HCT116 (cell line): ENCODE results near the gene WDR90. TPM values are rescaled to one million over a fixed set of nuclear protein-coding genes. Genes with fewer than 3 reads are reported as not detected.

Experiments
- ATAC-seq: fragments of 200-7000 bp; cut with Tn5 transposase; 2 replicates; pipeline ENCODE4 v1.9.1; 2020; ENCODE audit warnings: mild to moderate bottlenecking, moderate library complexity
- BruUV-seq: library from RNA; stranded (reverse); fragments of 400-500 nt; replicated peaks from 2 replicates; lab custom pipeline; 2021; lab: Mats Ljungman, UMichigan
- CTCF ChIA-PET: fragments of 300-600 bp; sonication (Branson Sonifier 250); formaldehyde crosslinking; loops from one replicate; lab custom pipeline; 2021; ENCODE audit warnings: antibody characterized with exemption; lab: Charles Lee
- POLR2A ChIA-PET: fragments of 300-600, 350-600 bp; sonication (Branson Sonifier 250); formaldehyde crosslinking; loops from one replicate; lab custom pipeline; 2021; ENCODE audit warnings: antibody characterized with exemption; lab: Charles Lee
- RAD21 ChIA-PET, 2 experiments: fragments of 300-600 bp; sonication (Branson Sonifier 250); formaldehyde crosslinking; loops; one replicate each; lab custom pipeline; 2023; ENCODE audit warnings: low total read pairs in 2 of 2; ENCODE audit not compliant: uncharacterized antibody in 2 of 2, unreplicated experiment in 2 of 2, low non-redundant PET in 1 of 2; lab: Charles Lee
- DNase-seq: peaks from one replicate; pipeline ENCODE4 v3.0.0-alpha.2; 2010; ENCODE audit warnings: low read depth, low spot score
- H2AFZ ChIP-seq: fragments of 200-600 bp; shearing (Covaris generic), sonication (generic); 2 replicates; pipeline ENCODE4 v1.6.1; 2017; ENCODE audit warnings: low read depth, mixed run types, mixed read lengths, antibody characterized with exemption, low read length; ENCODE audit not compliant: poor library complexity, severe bottlenecking
- H3K27ac ChIP-seq: 2 replicates; pipeline ENCODE4 v1.5.1; 2012; ENCODE audit warnings: low read depth, low read length
- H3K27me3 ChIP-seq: fragments of 200-600 bp; sonication (generic); 2 replicates; pipeline ENCODE4 v1.6.1; 2016; ENCODE audit warnings: mixed run types, low read length, mixed read lengths; ENCODE audit not compliant: insufficient read depth
- H3K36me3 ChIP-seq, 2 experiments: fragments of 200-500 bp in 1 of 2; fragments of 200-600 bp in 1 of 2; sonication (Bioruptor generic) in 1 of 2; sonication (generic) in 1 of 2; 2 replicates each; pipeline versions ENCODE4 v1.5.1 to v1.6.1; 2014 to 2016; ENCODE audit warnings: low read length in 2 of 2, inconsistent platforms in 1 of 2, mixed read lengths in 1 of 2, mixed run types in 1 of 2; ENCODE audit not compliant: insufficient read depth in 2 of 2, control insufficient read depth in 1 of 2
- H3K4me1 ChIP-seq, 2 experiments: fragments of 200-600 bp in 1 of 2; sonication (generic) in 1 of 2; 2 replicates each; pipeline versions ENCODE4 v1.5.1 to v1.6.1; 2012 to 2017; ENCODE audit warnings: low read length in 2 of 2, inconsistent platforms in 1 of 2, mild to moderate bottlenecking in 1 of 2, mixed read lengths in 1 of 2, mixed run types in 1 of 2, moderate library complexity in 1 of 2; ENCODE audit not compliant: insufficient read depth in 2 of 2, control insufficient read depth in 1 of 2
- H3K4me2 ChIP-seq: fragments of 200-600 bp; sonication (generic); 2 replicates; pipeline ENCODE4 v1.6.1; 2017; ENCODE audit warnings: mixed run types, low read length, mixed read lengths
- H3K4me3 ChIP-seq, 2 experiments: fragments of 200-600 bp in 1 of 2; sonication (generic) in 1 of 2; replicated peaks in 1 of 2; 2 replicates each; pipeline ENCODE4 v1.5.1; 2011 to 2016; ENCODE audit warnings: low read length in 2 of 2, control low read depth in 1 of 2, low read depth in 1 of 2, mild to moderate bottlenecking in 1 of 2, mixed read lengths in 1 of 2, mixed run types in 1 of 2
- H3K79me2 ChIP-seq: fragments of 200-600 bp; sonication (generic); 2 replicates; pipeline ENCODE4 v1.6.1; 2017; ENCODE audit warnings: mild to moderate bottlenecking, mixed run types, low read length, moderate library complexity, mixed read lengths; ENCODE audit not compliant: insufficient read depth
- H3K9ac ChIP-seq: fragments of 200-600 bp; sonication (generic); 2 replicates; pipeline ENCODE4 v1.6.1; 2016; ENCODE audit warnings: low read length, mixed read lengths
- H3K9me2 ChIP-seq: fragments of 200-600 bp; sonication (generic), shearing (Covaris generic); 2 replicates; pipeline ENCODE4 v1.6.1; 2017; ENCODE audit warnings: mixed run types, mild to moderate bottlenecking, moderate library complexity; ENCODE audit not compliant: insufficient read depth
- H3K9me3 ChIP-seq, 2 experiments: fragments of 200-500 bp in 1 of 2; fragments of 200-600 bp in 1 of 2; sonication (Bioruptor generic) in 1 of 2; sonication (generic) in 1 of 2; 2 replicates each; pipeline ENCODE4 v1.6.1; 2014 to 2017; ENCODE audit warnings: low read length in 2 of 2, mixed read lengths in 2 of 2, inconsistent platforms in 1 of 2, low read depth in 1 of 2, mild to moderate bottlenecking in 1 of 2, mixed run types in 1 of 2, moderate library complexity in 1 of 2; ENCODE audit not compliant: control insufficient read depth in 1 of 2, insufficient read depth in 1 of 2
- H4K20me1 ChIP-seq: fragments of 200-600 bp; sonication (generic), shearing (Covaris generic); 2 replicates; pipeline ENCODE4 v1.6.1; 2017; ENCODE audit warnings: mixed run types, mild to moderate bottlenecking, moderate library complexity; ENCODE audit not compliant: insufficient read depth
- CBX3 ChIP-seq: IDR thresholded peaks from 2 replicates; pipeline ENCODE4 v1.6.1; 2012; ENCODE audit warnings: low read depth
- CEBPB ChIP-seq: IDR thresholded peaks from 2 replicates; pipeline ENCODE4 v1.6.1; 2012; ENCODE audit warnings: low read depth
- CTCF ChIP-seq, 3 experiments: fragments of 200-600 bp in 1 of 3; sonication (generic) in 1 of 3; IDR thresholded peaks in 2 of 3; conservative IDR thresholded peaks in 1 of 3; 2 replicates each; pipeline ENCODE4 v1.5.1; 2012 to 2017; ENCODE audit warnings: low read depth in 2 of 3, low read length in 2 of 3, antibody characterized with exemption in 1 of 3, borderline replicate concordance in 1 of 3, control low read depth in 1 of 3, mild to moderate bottlenecking in 1 of 3, mixed read lengths in 1 of 3, mixed run types in 1 of 3, moderate library complexity in 1 of 3; ENCODE audit not compliant: insufficient read depth in 1 of 3
- EZH2phosphoT487 ChIP-seq: fragments of 200-600 bp; IDR thresholded peaks from 2 replicates; pipeline ENCODE4 v1.6.1; 2018; ENCODE audit warnings: antibody characterized with exemption, borderline replicate concordance
- FOSL1 ChIP-seq: IDR thresholded peaks from 2 replicates; pipeline ENCODE4 v1.6.1; 2012; ENCODE audit warnings: low read depth
- JUND ChIP-seq: IDR thresholded peaks from 2 replicates; pipeline ENCODE4 v1.6.1; 2012
- RAD21 ChIP-seq: IDR thresholded peaks from 2 replicates; pipeline ENCODE4 v1.6.1; 2012; ENCODE audit warnings: low read depth, mild to moderate bottlenecking
- SIN3A ChIP-seq: IDR thresholded peaks from 2 replicates; pipeline ENCODE4 v1.6.1; 2012; ENCODE audit warnings: low read depth
- SRF ChIP-seq: IDR thresholded peaks from 2 replicates; pipeline ENCODE4 v1.6.1; 2012; ENCODE audit warnings: low read depth
- TCF7L2 ChIP-seq: IDR thresholded peaks from 2 replicates; pipeline ENCODE4 v1.7.0; 2011; ENCODE audit warnings: borderline replicate concordance, inconsistent platforms; ENCODE audit not compliant: insufficient read depth, insufficient read length; ENCODE audit errors: extremely low read depth
- intact Hi-C: fragments of 100-400 bp; cut with micrococcal nuclease; formaldehyde crosslinking; loops from 2 replicates; pipeline ENCODE4 v1.10.0; 2022
- total RNA-seq: library from RNA; stranded (reverse); gene quantifications from one replicate; pipeline ENCODE4 v1.2.1, GENCODE V29; 2021; ENCODE audit not compliant: unreplicated experiment
- TF ChIP-seq, protein P1 (sequence below): IDR thresholded peaks from 2 replicates; pipeline ENCODE4 v1.6.1; 2011; ENCODE audit warnings: mild to moderate bottlenecking, low read length, moderate library complexity; ENCODE audit not compliant: insufficient replicate concordance; ENCODE audit errors: extremely low read depth

The WDR90 gene
- total RNA-seq, 1 experiment from 2014 or later = 73.7 TPM

GRCh38 chr16:642189-643049 is 6.7 kb upstream of the WDR90 start (continued):
- TF ChIP-seq, protein P1, sequence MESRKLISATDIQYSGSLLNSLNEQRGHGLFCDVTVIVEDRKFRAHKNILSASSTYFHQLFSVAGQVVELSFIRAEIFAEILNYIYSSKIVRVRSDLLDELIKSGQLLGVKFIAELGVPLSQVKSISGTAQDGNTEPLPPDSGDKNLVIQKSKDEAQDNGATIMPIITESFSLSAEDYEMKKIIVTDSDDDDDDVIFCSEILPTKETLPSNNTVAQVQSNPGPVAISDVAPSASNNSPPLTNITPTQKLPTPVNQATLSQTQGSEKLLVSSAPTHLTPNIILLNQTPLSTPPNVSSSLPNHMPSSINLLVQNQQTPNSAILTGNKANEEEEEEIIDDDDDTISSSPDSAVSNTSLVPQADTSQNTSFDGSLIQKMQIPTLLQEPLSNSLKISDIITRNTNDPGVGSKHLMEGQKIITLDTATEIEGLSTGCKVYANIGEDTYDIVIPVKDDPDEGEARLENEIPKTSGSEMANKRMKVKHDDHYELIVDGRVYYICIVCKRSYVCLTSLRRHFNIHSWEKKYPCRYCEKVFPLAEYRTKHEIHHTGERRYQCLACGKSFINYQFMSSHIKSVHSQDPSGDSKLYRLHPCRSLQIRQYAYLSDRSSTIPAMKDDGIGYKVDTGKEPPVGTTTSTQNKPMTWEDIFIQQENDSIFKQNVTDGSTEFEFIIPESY = no peak
- TF ChIP-seq CBX3 = no peak
- TF ChIP-seq SIN3A = no peak; the same call in 1 of the 2 replicates
- TF ChIP-seq, all 23 proteins: peak for 3

- no peak for DNase-seq
- Histone ChIP-seq H3K27ac (peak overlapping the region; percentile 90), H3K4me1 (peaks cover 14 to 46% of the 10 kb centered on the region in 2 experiments)
- RAD21 ChIA-PET = no interaction called here
- TF ChIP-seq CTCF (IDR thresholded peaks at IDR 0.05 in 2 of 3, conservative IDR thresholded peaks at IDR 0.05 in 1 of 3; ENCODE audit: borderline replicate concordance in 1 of 3, insufficient read depth in 1 of 3, low read depth in 2 of 3, low read length in 2 of 3) (no peak), JUND (no peak), CEBPB (no peak), SIN3A (no peak), EZH2phosphoT487 (no peak), SRF (no peak), RAD21 (no peak), TCF7L2 (no peak), FOSL1 (no peak)
- TF ChIP-seq, all 23 proteins: peak for 0
- Histone ChIP-seq H3K4me2 (peak overlapping the region; percentile 76), H2AFZ (no peak overlapping the region), H3K9me3 (no peaks in the 10 kb centered on the region), H4K20me1 (no peaks in the 10 kb centered on the region), H3K36me3 (no peaks in the 10 kb centered on the region), H3K79me2 (peaks cover 23% of the 10 kb centered on the region), H3K9ac (peak overlapping the region; percentile 82), H3K27me3 (no peaks in the 10 kb centered on the region), H3K9me2 (no peaks in the 10 kb centered on the region), H3K4me3 (peak overlapping the region; percentile 56 to 67)
- ChIA-PET POLR2A (no interaction called here), CTCF (no interaction called here)
- BruUV-seq = no TSS peak
- no peak for ATAC-seq
- intact Hi-C loops = no loop called here
These were observed 6.2 kb upstream of the WDR90 start for GRCh38 chr16:643050-643368.
